Cardiac fibroblast (primary cell): ENCODE data around the gene ZHX3.
A peak's percentile ranks its signal among the peaks of the same experiment; 100 is the strongest.

Experiments used
- DNase-seq, 2 donors: peaks; one replicate each; pipeline versions ENCODE4 v3.0.0 to v3.0.0-alpha.2; 2010; ENCODE audit warnings: low read depth in 2 of 2
- H3K4me3 ChIP-seq, 2 donors: replicated peaks in 1 of 2; 1 replicate in 1 of 2; 2 replicates in 1 of 2; pipeline ENCODE4 v1.5.1; 2011; ENCODE audit warnings: low read depth in 2 of 2, low read length in 2 of 2, mild to moderate bottlenecking in 2 of 2, moderate library complexity in 1 of 2
- CTCF ChIP-seq: IDR thresholded peaks from one replicate; pipeline ENCODE4 v1.5.1; 2011; ENCODE audit warnings: low read depth, mild to moderate bottlenecking, low read length, inconsistent platforms

The ZHX3 gene

GRCh38 chr20:41230136-41230535 is 87.4 kb downstream of the ZHX3 start:
- TF ChIP-seq CTCF = no peak
- no peak for DNase-seq
- no peak overlapping the region for H3K4me3 ChIP-seq

- no peak for TF ChIP-seq CTCF
- DNase-seq = peak in 1 of 2 donors; percentile 62
- H3K4me3 ChIP-seq = no peak overlapping the region
Observed at GRCh38 chr20:41229259-41229658, 88.3 kb downstream of the ZHX3 start.

GRCh38 chr20:41228858-41229257 is 88.7 kb downstream of the ZHX3 start:
- no peak for TF ChIP-seq CTCF
- DNase-seq = peak in 1 of 2 donors; percentile 36
- H3K4me3 ChIP-seq = no peak overlapping the region

- DNase-seq = no peak
- TF ChIP-seq CTCF = no peak
- no peak overlapping the region for H3K4me3 ChIP-seq
Observed at GRCh38 chr20:41226426-41226825, 91.1 kb downstream of the ZHX3 start.

- no peak for DNase-seq
- no peak for TF ChIP-seq CTCF
- H3K4me3 ChIP-seq = no peak overlapping the region
Observed at GRCh38 chr20:41225091-41225490, 92.4 kb downstream of the ZHX3 start.

GRCh38 chr20:41224281-41224680 is 93.2 kb downstream of the ZHX3 start:
- DNase-seq = no peak
- TF ChIP-seq CTCF = no peak
- no peak overlapping the region for H3K4me3 ChIP-seq

GRCh38 chr20:41223112-41223511 is 94.4 kb downstream of the ZHX3 start:
- no peak overlapping the region for H3K4me3 ChIP-seq
- TF ChIP-seq CTCF = no peak
- peak in 1 of 2 donors; percentile 45 for DNase-seq
